Vagina (tissue), 2 donors: ENCODE measurements around the gene TBX4. TPM values are rescaled to one million over a fixed set of nuclear protein-coding genes. Genes with fewer than 3 reads are reported as not detected.

Experiments
- DNase-seq, 2 donors: peaks; one replicate each; pipeline ENCODE4 v3.0.0-alpha.2; 2017; ENCODE audit errors: extremely low spot score in 2 of 2
- H3K27ac ChIP-seq: fragments of 200-600 bp; sonication (generic); one replicate; pipeline ENCODE4 v1.5.1; 2019
- H3K27me3 ChIP-seq: fragments of 200-600 bp; sonication (generic); one replicate; pipeline ENCODE4 v1.5.1; 2019
- H3K36me3 ChIP-seq, 2 donors: fragments of 200-600 bp; sonication (generic); one replicate each; pipeline ENCODE4 v1.5.1; 2017 to 2019
- H3K4me1 ChIP-seq: fragments of 200-600 bp; sonication (generic); one replicate; pipeline ENCODE4 v1.5.1; 2019
- H3K4me3 ChIP-seq, 2 donors: fragments of 200-600 bp; sonication (generic); 1 replicate in 1 of 2; 2 replicates in 1 of 2; pipeline ENCODE4 v1.5.1; 2016 to 2019
- H3K9me3 ChIP-seq: fragments of 200-600 bp; sonication (generic); one replicate; pipeline ENCODE4 v1.5.1; 2019
- POLR2A ChIP-seq, 2 donors: fragments of 450-650 bp; IDR thresholded peaks; one replicate each; pipeline ENCODE4 v1.6.1; 2017; ENCODE audit warnings: antibody characterized with exemption in 2 of 2, mild to moderate bottlenecking in 2 of 2, moderate library complexity in 2 of 2
- POLR2AphosphoS5 ChIP-seq, 2 donors: sonication (generic); formaldehyde crosslinking; IDR thresholded peaks; one replicate each; pipeline ENCODE4 v1.9.0; 2017; ENCODE audit warnings: antibody characterized with exemption in 2 of 2, mild to moderate bottlenecking in 2 of 2, low read depth in 1 of 2; ENCODE audit not compliant: insufficient read depth in 1 of 2
- intact Hi-C: fragments of 100-400 bp; cut with DNase I; formaldehyde crosslinking; loops from one replicate; pipeline ENCODE4 v1.15.1; 2023
- total RNA-seq: library from RNA; depleted of rRNA; stranded (reverse); fragments of >200 nt; gene quantifications from one replicate; pipeline ENCODE4 v1.2.3, GENCODE V29; 2016
- TF ChIP-seq, protein P1 (sequence below), 3 experiments: fragments of 450-650 bp in 2 of 3; fragments of 200-600 bp in 1 of 3; sonication (generic) in 1 of 3; IDR thresholded peaks; one replicate each; pipeline ENCODE4 v1.5.1; 2017 to 2019; ENCODE audit warnings: antibody characterized with exemption in 3 of 3, mild to moderate bottlenecking in 2 of 3, moderate library complexity in 2 of 3

TBX4 gene
- total RNA-seq, 1 donor from 2014 or later = not detected

DNA sequence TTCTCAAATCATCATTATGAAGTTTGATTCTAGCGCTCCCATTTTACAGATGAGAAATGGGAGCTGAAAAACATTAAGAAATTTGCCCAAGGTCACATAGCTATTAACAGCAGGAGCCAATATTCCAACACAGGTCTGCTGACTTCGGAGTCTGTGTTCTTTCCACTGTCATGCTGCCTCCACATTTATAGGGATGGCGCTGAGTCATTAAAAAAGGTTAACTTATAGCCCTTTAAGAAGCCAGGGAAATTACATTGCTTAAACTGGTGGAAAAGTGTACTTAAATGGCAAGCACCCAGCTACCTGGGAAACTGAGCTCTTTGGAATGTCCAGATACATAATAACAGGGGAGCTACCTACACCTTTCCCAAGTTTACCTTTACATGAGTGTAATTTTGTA is 65.0 kb downstream of the TBX4 start:
- H3K4me3 ChIP-seq = no peak overlapping the region
- H3K27ac ChIP-seq = no peak overlapping the region
- H3K36me3 ChIP-seq = no peaks in the 10 kb centered on the region
- no peak for DNase-seq
- H3K4me1 ChIP-seq = no peaks in the 10 kb centered on the region
- intact Hi-C loops = no loop called here
- H3K27me3 ChIP-seq = no peaks in the 10 kb centered on the region
- TF ChIP-seq, protein P1, sequence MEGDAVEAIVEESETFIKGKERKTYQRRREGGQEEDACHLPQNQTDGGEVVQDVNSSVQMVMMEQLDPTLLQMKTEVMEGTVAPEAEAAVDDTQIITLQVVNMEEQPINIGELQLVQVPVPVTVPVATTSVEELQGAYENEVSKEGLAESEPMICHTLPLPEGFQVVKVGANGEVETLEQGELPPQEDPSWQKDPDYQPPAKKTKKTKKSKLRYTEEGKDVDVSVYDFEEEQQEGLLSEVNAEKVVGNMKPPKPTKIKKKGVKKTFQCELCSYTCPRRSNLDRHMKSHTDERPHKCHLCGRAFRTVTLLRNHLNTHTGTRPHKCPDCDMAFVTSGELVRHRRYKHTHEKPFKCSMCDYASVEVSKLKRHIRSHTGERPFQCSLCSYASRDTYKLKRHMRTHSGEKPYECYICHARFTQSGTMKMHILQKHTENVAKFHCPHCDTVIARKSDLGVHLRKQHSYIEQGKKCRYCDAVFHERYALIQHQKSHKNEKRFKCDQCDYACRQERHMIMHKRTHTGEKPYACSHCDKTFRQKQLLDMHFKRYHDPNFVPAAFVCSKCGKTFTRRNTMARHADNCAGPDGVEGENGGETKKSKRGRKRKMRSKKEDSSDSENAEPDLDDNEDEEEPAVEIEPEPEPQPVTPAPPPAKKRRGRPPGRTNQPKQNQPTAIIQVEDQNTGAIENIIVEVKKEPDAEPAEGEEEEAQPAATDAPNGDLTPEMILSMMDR (IDR thresholded peaks at IDR 0.05) = no peak
- TF ChIP-seq POLR2AphosphoS5 (IDR thresholded peaks at IDR 0.05; ENCODE audit: insufficient read depth in 1 of 2, low read depth in 1 of 2) (no peak), POLR2A (IDR thresholded peaks at IDR 0.05) (no peak)
- H3K9me3 ChIP-seq = no peaks in the 10 kb centered on the region

DNA sequence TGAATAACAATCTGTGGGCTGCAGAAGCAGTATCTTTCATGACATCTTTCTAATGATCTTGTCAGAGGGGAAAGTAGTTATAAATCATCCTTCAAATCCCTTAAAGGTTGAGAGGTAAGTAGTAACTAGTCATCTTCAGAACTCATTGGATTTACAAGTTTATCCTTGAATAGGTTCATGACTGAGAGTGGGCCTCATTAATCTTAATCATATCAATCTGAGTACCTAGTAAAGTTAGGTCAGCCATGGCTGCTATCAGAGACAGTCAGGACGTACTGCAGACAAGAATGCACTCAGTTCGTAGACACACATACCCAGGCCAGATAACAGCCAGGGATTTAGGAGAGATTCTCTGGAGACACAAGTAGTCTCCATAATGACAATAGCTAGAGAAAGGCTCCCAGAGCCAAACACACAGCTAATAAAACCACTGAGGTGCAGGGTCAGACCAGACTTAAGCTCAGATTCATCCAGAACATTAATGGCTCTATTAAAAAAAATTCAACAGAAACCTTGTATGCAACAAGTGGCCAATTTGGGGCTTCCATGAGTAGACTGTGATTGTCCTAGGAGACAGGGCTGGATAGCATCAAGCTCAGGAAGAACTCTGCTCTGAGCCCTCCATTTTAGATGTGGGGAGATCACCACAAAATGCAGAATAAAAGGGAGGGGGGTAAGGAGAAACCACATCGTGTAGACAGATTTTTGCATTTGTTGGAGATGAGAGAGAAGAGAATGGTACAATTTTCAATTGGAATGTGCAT is 65.8 kb downstream of the TBX4 start:
- H3K4me1 ChIP-seq = no peaks in the 10 kb centered on the region
- no peaks in the 10 kb centered on the region for H3K9me3 ChIP-seq
- intact Hi-C loops = no loop called here
- H3K27me3 ChIP-seq = no peaks in the 10 kb centered on the region
- no peak for DNase-seq
- TF ChIP-seq POLR2AphosphoS5 (IDR thresholded peaks at IDR 0.05; ENCODE audit: insufficient read depth in 1 of 2, low read depth in 1 of 2) (no peak), POLR2A (IDR thresholded peaks at IDR 0.05) (no peak)
- TF ChIP-seq, protein P1 (IDR thresholded peaks at IDR 0.05) = no peak
- H3K4me3 ChIP-seq = no peak overlapping the region
- H3K36me3 ChIP-seq = no peaks in the 10 kb centered on the region
- no peak overlapping the region for H3K27ac ChIP-seq

DNA sequence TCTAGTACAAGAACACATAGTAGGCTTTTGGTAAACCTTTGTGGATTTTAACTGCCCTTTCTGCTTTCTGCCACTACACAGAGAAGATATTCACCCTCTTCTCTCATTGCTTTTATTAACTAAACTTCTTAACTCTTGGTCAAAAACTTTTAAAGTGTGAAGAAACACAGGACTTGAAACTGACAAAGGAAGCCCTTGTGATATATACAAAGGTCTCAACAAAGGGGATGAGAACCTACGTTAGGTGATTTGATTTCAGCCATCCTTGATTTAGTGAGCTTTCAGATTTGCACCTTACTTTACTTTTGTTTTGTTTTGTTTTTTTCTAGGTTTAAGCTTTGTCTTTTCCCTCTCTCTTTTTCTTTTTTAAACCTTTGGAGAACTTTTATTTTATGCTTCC is 66.9 kb downstream of the TBX4 start:
- TF ChIP-seq POLR2A (IDR thresholded peaks at IDR 0.05) (no peak), POLR2AphosphoS5 (IDR thresholded peaks at IDR 0.05; ENCODE audit: insufficient read depth in 1 of 2, low read depth in 1 of 2) (no peak)
- TF ChIP-seq, protein P1 (IDR thresholded peaks at IDR 0.05) = no peak
- Histone ChIP-seq H3K4me1 (no peaks in the 10 kb centered on the region), H3K4me3 (no peak overlapping the region), H3K36me3 (no peaks in the 10 kb centered on the region), H3K27ac (no peak overlapping the region), H3K9me3 (no peaks in the 10 kb centered on the region), H3K27me3 (no peaks in the 10 kb centered on the region)
- DNase-seq = no peak
- intact Hi-C loops = no loop called here

DNA sequence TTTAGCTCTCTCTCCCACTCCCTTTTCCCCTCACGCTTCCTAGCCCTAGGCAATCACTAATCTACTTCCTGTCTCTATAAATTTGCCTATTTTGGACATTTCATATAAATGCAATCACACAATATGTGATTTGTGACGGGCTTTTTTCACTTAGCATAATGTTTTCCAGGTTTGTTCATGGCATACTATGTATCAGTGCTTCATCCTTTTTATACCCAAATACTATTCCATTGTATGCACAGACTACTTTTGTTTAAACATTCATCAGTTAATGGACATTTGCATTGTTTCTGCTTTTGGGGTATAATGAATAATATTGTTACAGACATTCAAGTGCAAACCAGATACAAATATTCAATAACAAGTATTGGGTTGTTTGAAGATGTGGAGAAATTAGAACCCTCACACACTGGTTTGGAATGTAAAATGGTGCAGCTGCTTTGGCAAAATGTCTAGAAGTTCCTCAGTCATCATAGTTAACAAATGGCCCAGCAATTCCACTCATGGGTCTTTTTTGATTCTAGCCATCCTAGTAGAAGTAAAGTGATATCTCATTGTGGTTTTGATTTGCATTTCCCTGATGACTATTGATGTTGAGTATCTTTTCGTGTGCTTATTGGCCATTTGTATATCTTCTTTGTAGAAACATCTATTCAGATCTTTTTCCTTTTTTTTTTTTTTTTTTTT is 67.7 kb downstream of the TBX4 start:
- H3K36me3 ChIP-seq = no peaks in the 10 kb centered on the region
- intact Hi-C loops = no loop called here

More for the DNA sequence above, 67.7 kb downstream of the TBX4 start:
- no peak overlapping the region for H3K4me3 ChIP-seq
- no peaks in the 10 kb centered on the region for H3K9me3 ChIP-seq
- no peaks in the 10 kb centered on the region for H3K27me3 ChIP-seq
- DNase-seq = no peak
- no peak overlapping the region for H3K27ac ChIP-seq
- TF ChIP-seq, protein P1 (IDR thresholded peaks at IDR 0.05) = no peak
- no peak for TF ChIP-seq POLR2A (IDR thresholded peaks at IDR 0.05)
- TF ChIP-seq POLR2AphosphoS5 (IDR thresholded peaks at IDR 0.05; ENCODE audit: insufficient read depth in 1 of 2, low read depth in 1 of 2) = no peak
- no peaks in the 10 kb centered on the region for H3K4me1 ChIP-seq
